SU-DHL-6 (cell line): ENCODE results near the gene GRIA1.

Experiments
- EZH2phosphoT487 ChIP-seq: fragments of 200-600 bp; sonication (generic), shearing (Covaris generic); conservative IDR thresholded peaks from 2 replicates; pipeline ENCODE4 v1.6.1; 2018; ENCODE audit warnings: mild to moderate bottlenecking, antibody characterized with exemption, low read length, moderate library complexity, mixed read lengths
- TF ChIP-seq, protein P1 (sequence below): fragments of 200-600 bp; sonication (generic); IDR thresholded peaks from one replicate; pipeline ENCODE4 v1.5.1; 2017; ENCODE audit warnings: antibody characterized with exemption, mild to moderate bottlenecking, low read length, moderate library complexity; ENCODE audit not compliant: insufficient read depth, poor library complexity, severe bottlenecking

DNA sequence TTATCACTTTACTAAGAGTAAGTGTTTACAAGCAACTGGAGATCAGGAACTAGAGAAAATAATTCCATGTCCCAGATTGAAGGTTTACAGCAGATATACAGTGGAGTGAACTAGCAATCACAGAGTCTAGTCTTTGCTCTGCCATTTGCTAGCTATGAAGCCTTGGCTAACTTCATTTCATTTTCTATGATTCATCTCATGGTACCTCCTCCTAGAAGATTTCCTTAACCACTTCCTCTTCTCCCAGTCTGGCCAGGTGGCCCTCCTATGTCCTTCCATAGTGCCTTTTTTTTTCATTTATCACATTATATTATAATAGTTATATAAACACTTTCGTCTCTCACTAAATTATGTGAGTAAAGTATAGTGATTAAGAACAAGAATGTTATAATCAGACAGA lies 52.1 kb downstream of the GRIA1 start:
- TF ChIP-seq, protein P1, sequence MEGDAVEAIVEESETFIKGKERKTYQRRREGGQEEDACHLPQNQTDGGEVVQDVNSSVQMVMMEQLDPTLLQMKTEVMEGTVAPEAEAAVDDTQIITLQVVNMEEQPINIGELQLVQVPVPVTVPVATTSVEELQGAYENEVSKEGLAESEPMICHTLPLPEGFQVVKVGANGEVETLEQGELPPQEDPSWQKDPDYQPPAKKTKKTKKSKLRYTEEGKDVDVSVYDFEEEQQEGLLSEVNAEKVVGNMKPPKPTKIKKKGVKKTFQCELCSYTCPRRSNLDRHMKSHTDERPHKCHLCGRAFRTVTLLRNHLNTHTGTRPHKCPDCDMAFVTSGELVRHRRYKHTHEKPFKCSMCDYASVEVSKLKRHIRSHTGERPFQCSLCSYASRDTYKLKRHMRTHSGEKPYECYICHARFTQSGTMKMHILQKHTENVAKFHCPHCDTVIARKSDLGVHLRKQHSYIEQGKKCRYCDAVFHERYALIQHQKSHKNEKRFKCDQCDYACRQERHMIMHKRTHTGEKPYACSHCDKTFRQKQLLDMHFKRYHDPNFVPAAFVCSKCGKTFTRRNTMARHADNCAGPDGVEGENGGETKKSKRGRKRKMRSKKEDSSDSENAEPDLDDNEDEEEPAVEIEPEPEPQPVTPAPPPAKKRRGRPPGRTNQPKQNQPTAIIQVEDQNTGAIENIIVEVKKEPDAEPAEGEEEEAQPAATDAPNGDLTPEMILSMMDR, result no peak
- no peak for TF ChIP-seq EZH2phosphoT487
